CD4-positive, alpha-beta T cell treated with Interferon gamma for 1 hour (primary cell): Measurements from ENCODE around the gene COL20A1.
"Not testable (repeated sequence)": the region's sequence is repeated elsewhere in the genome, so short reads cannot be mapped to it uniquely, and the experiment has no call there.

ENCODE experiments used
- DNase-seq: peaks from one replicate; pipeline ENCODE4 v3.0.0-alpha.2; 2020

The COL20A1 gene

DNA sequence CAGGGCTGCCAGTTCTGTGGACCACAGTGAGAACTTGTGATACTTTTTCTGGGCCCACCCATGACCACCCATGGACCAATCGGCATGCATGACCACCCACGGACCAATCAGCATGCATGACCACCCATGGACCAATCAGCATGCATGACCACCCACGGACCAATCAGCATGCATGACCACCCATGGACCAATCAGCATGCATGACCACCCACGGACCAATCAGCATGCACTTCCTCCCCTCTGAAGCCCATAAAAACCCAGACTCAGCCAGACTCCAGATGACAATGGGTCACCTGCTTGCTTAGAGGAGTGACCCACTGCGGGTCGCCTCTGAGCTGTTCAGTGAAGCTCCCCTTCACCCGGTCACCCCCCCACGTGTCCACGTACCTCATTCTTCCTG is 86.9 kb downstream of the COL20A1 start:
- not testable (repeated sequence) for DNase-seq

DNA sequence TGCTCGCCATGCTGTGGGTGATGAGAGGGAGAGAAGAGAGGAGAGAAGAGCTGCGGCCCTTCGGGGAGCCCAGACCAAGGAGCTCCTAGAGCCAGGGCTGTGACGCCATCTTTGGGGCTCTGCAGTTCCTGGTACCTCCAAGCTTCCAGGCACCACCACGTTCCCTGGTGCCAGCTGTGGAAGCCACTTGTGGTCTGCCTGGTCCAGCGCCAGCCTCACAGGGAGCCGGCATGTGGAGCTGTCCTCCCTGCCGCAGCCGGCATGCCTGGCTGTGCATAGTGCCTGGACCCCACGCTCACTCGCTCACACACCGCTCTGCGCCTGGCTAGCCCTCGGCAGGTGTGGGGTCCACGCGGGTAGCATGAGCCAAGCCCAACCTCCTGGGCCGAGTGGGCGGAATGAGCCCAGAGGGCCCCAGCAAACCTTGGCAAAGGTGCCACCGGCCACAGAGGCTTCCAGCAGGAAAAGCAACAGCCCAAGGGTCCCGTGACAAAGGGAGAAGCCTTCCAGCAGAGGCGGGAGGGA is 87.4 kb downstream of the COL20A1 start:
- DNase-seq, result no peak

DNA sequence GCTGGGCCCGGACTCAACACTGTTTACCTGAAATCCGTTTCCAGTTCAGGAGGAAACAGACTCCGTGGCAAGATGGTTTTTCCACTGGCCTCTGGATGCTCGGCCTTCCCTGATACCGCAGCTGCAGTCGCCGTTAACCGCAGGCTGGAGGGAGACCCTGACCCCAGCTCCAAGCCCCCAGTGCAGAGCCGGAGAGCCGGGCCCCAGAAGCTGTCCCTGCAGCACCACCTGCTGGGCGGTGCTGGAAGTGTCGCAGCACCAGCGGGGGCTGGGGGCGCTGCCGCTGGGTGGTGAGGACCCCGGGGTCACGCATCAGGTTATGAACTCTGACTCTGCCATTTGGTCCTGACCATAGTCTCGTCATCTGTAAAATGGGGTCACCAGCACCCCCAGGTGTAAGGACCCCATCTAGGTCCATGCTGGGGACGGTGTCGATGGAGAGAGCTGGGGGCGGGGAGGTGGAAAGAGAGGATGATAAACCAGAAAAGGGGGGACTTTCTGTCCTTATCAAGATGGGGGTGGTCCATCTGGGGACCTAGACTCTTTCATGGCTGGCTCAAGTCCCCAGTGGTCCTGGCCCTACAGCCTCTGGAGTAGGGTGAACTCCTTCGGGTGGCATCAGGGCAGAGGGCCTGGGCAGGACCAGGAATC is 88.9 kb downstream of the COL20A1 start:
- peak; percentile 7 for DNase-seq

DNA sequence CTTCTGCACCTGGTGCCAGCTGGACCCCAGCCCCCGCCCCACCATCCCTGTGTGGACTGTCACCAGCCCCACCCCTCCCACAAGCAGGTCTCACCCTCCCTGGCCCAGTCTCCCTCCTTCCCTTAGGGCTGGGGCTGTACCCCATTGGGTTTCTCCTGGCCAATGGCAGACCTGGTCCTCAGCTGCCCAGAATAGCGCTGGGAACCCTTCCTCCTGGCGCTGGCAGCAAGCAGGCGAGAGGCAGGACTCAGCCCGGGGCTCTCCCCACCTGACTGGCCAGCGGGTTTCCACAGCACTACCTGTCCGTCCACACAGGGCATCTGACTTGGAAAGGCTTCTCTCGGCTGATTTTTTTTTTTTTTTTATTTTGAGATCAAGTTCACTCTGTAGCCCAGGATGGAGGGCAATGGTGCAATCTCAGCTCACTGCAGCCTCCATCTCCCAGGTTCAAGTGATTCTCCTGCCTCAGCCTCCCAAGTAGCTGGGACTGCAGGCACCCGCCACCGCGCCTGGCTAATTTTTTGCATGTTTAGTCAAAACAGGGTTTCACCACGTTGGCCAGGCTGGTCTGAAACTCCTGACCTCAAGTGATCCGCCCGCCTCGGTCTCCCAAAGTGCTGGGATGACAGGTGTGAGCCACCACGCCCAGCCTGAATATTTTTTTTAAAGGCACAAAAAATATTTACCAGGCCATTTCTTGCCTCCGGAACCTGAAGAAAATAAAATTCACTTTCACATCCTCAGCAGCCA is 89.7 kb downstream of the COL20A1 start:
- DNase-seq, result no peak

DNA sequence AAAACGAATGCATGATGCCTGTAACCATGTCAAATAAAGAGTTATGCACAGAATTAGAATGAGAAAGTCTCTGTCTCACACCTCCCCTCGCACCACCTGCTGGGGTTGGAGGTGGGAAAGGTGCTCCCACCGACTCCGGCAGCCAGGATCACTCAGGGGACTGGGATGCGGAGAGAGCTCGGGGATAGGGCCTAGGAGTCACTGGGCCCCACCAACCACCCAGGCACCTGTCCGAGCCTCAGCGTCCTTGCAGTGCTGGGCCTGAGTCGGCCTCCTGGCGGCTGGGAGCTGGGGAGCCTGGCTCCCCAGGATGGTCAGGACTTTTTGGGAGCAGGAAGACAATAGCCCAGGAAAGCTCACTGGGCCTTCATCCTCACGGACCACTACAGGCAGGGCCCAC is 90.6 kb downstream of the COL20A1 start:
- DNase-seq, result no peak

DNA sequence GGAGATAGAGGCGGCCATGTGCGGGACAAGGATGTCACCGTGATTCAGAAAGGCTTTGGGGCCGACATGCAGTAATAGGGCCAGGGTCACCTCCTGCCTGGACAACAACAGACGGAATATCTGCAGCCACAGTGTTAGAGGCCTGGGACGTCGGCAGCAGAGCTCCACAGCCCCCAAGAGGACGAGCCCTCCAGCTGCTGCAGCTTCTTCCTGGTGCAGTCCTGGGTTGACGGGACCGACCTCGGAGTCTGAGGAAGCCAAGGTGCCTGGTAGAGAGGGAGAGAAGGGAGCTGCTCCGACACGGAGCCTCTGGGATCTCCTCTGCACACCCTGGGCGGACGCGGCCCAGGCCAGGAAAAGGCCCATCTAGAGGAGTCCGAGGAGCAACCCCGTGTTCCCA is 91.3 kb downstream of the COL20A1 start:
- no peak for DNase-seq
